ENCODE results near the gene CD80.
"Not testable (repeated sequence)": the region's sequence is repeated elsewhere in the genome, so short reads cannot be mapped to it uniquely, and the experiment has no call there.

CD80 gene, protein sequence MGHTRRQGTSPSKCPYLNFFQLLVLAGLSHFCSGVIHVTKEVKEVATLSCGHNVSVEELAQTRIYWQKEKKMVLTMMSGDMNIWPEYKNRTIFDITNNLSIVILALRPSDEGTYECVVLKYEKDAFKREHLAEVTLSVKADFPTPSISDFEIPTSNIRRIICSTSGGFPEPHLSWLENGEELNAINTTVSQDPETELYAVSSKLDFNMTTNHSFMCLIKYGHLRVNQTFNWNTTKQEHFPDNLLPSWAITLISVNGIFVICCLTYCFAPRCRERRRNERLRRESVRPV

DNA sequence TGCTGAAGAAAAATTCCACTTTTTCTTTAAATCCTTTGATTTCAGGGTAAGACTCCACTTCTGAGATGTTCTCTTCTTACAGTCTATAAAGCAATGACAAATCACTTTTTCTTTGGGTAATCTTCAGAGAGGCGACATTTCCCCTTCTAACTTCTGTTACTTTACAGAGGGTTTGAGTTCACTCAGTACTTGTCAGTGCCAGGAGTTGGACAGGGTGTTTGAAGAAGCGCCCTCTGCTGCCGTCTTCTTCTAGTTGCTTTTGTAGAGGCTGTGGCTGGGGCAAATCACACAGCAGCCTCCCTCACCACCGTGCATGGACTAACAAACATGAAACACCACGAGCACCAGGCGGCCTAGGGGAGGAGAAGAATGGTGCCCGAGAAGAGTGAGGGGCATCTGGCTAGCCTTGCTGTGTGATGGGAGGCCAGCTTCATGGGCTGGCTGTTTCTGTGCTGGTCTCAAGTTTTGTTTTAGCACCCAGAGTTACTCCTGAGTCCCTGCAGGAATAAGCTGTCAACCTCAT lies at the start of gene CD80:
CD80 (minus strand) TSS at position 174 of the 523 bp plus-strand sequence. CDS start 1,886 bp downstream, outside the sequence.
- DNase-seq, result peak; percentile 72 to 78

DNA sequence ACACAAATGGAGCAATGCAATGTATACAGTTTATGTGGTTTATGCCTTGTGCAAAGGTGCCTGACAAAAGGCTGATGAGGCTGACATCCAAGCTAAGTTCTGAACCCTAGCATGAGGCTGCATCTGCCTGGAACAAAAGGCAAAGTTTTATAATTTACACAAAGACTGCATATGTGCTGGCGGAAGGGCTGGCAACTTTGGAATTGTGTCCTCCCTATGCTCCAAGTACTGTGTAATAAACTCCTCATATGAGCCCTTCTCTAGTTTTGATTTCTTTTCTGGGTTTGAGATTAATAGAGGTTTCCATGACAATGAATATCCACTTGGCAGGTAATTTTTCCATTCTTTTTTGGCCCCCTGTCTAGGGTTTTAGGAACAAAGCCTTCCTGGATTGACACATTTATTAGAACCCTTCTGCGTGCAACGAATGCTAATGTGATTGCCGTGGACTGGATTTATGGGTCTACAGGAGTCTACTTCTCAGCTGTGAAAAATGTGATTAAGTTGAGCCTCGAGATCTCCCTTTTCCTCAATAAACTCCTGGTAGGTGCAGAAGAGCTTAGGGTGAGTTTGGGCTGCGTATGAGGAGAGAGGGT lies 49.1 kb upstream of the CD80 start:
- no peak for DNase-seq

- DNase-seq, result no peak
These were observed 45.5 kb upstream of the CD80 start for GRCh38 chr3:119604878-119605277.

DNA sequence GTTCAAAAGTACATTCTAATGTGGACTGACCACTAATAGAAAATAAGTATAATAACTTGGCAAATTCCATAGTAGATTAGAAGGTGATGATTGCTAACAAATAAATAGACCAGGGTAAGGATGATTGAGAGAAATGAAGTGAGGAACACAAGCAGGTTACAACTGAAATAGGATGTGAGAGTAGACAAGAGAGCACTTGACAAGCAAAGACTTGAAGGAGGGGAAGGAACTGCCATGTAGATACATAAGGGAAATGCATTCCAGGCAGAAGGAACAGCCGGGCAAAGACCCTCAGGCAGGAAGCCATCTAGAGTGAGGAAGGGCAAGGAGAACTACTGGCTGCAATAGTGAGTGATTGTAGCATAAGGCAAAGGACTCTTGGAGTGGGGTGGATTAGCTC lies 43.3 kb upstream of the CD80 start:
- DNase-seq, result no peak

DNA sequence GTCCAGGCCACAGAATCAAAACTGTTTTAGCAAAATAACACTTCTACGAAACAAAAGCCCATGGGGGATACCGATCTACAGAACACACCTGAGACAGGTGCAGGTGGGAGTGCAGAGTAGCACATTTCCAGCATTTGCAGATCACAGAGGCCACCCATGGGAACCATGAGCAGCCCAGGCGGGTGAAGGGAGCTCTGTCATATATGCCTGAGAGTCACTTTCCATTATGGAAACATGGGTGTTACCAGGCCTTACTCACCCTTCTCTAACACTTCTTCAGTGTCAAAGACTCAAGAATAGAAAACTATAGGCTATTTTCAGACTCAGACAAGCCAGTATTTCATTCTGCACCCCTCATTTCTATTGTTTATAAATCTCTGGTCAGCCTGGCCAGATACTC lies 41.7 kb upstream of the CD80 start:
- DNase-seq, result peak in 1 of 2 experiments; percentile 24

DNA sequence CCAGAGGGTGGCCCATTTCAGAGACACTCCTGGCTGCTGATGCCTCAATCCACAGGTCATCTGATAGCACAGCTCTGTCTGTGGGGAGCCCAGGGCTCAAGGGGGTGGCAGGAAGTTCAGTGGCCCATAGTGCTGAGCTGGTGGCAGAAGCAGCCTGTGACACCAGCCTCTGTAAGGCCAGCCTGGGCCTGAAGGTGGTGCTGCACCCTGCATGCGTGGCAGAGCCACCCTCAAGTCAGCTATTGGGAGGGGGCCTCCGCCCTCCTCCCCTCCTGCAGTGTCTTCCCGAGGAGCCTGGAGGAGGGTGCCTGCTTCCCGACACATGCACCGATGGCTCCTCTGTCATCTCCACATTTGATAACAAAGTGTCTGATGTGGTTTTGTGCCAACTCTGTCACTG lies 41.3 kb upstream of the CD80 start:
- DNase-seq, result peak; percentile 33 to 53

DNA sequence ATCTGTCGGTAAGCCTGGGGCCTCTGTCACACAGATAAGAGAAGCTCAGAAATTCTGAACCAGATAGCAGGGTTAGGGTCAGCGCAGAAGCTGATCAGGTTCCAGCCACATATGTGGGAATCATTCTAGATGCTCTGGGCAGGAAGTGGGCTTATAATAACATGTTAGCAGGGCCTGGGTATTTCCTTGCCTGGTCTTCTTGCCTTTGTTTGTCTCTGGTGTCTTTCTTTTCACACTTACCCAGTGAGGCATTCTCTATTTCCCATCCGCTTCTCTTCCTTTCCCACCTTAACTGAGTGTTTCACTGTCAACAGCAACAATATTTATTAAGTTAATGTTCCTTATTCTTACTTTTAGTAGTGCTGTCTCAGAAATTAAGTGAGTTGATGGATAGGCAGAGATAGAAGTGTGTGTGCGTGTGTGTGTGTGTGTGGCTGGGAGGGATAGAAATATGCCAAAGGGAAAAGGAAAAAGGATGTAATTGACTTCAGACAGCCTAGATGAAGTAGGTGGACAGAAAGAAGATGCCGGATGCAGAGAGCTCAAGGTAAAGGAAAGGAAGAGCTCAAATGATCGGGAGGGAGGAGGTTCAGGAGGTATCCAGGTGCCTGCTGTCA lies 40.3 kb upstream of the CD80 start:
- no peak for DNase-seq

GRCh38 chr3:119598410-119599098 lies 39.1 kb upstream of the CD80 start:
- DNase-seq, result no peak

- no peak for DNase-seq
These were observed 38.3 kb upstream of the CD80 start, which contains the start of gene PLA1A for GRCh38 chr3:119597548-119598288. Gene PLA1A, plus strand, starts transcription at chr3:119597885. Its CDS starts 29 bp downstream, at chr3:119597914.

DNA sequence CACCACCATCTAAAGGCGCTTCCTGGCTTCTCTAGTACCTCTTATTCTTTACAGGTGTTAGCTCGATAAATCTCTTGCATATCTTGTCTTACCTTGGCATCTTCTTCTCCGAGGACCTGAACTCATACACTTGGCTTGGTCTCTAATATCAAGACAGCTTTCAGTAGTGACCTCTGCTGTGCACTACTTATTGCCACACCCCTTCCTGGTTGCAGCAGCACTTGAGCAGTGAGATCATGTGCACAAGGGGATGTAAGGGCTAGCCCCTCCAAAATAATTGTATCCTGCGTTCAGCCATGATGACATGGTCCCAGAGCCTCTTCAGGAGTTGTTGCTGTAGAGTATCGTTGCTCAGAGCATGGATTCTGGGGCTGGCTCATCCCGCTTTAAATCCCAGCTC lies 37.0 kb upstream of the CD80 start:
- no peak for DNase-seq

DNA sequence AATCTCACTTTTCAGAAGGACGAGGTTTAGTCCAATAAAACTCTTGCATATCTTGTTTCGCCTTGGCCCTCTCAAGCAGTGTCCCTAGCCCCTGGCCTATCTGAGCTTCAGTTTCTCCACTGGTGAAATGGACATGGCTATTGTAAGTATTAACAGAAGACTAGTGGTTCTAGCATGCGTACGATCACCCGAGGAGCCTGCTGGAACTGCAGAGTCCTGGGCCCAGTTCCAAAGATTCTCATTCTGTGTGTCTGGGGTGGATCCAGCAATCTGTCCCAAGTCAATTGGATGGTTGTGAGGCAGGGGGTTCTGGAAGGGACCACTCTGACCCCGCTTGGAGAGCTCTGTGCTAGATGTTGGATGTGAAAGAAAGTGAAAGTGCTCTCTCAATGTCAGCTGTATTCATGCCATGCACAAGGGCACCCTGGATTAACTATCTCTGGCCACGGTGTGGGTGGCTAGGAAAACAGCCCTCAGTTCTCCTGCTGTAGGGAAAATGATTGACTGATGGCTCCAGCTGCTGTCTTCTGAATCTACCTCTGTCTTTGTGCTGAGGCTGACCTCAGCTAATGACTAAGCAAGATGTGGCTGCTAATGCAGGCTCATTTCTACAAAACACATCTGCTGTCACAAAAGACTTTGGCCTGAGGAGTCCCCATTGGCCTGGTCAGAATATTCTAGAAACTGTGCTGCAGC lies 36.4 kb upstream of the CD80 start:
- no peak for DNase-seq

DNA sequence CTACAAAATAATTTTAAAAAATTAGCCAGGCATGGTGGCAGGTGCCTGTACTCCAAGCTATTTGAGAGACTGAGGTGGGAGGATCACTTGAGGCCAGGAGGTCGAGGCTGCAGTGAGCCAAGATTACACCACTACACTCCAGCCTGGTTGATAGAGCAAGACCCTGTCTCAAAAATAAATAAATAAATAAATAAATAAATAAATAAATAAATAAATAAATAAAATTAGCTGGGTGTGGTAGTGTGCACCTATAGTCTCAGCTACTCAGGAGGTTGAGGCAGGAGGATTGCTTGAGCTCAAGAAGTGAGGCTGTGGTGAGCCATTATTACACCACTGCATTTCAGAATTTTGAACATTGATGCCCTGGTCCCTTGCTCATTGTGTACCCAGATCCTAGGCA lies 35.5 kb upstream of the CD80 start:
- not testable (repeated sequence) for DNase-seq

DNA sequence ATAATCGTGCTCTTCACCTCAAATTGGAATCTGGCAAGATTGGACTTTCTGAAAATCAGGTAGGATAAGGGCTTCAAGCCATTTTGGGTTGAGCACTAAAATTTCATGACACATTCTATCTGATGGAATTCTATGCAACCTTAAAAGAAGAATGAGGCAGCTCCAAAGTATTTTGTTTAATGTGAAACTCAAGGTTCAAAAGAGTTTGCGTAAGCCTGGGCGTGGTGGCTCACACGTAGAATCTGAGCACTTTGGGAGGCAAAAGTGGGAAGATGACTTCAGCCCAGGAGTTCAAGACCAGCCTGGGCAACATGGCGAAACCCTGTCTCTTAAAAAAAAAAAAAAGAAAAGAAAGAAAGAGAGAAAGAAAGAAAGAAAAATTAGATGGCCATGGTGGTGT lies 34.7 kb upstream of the CD80 start:
- no peak for DNase-seq

- DNase-seq, result no peak
These were observed 33.4 kb upstream of the CD80 start for GRCh38 chr3:119592861-119593260.

DNA sequence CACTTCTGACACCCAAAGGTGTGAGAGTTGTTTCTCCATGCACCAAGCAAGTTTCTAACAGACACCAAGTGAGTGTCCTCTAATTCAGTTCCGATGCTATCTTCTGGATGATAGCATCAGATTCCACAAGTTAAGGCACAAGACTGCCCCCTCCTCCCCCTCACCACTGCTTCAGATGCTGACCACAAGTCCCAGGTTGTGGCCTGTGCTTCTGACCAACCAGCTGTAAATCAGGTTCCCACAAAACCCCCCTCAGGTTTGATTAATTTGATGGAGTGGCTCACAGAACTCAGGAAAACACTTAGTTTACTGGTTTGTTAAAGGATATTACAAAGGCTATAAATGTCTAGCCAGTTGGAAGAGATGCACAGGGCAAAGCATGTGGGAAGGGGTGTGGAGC lies 31.3 kb upstream of the CD80 start:
- DNase-seq, result no peak

DNA sequence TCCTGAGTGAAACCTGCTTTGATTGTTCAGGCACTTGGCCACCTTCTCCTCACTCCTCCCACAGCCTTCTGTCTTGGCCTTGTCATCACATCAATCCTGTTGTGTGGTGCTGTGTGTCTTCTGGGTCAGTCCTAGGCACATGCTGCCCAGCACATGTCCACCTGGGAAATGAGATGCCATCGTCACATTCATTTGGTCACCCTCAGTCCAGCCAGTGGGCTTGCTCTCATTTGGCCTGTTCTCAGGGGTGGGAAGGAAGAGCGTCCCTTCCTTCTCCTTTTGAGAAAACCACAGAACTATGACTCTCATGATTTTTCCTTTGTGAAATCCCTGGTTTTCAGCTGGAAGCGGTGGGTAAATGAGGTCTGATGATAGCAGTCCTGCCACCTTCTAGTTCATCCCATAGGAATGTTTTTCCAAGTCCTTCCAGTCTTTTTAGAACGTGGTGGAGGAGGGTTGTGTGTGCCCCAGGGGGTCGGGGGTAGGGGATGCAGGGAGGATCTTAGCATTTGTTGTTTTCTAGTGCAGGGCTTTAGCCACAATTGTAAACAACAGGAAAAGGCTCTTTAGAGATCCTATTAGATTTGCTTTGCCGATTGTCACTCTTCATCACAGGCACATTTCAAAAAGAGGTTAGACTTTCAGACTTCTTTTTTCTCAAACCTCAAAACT lies 29.8 kb upstream of the CD80 start:
- DNase-seq, result no peak

GRCh38 chr3:119588112-119588511 lies 28.7 kb upstream of the CD80 start:
- DNase-seq, result peak; percentile 29 to 40

DNA sequence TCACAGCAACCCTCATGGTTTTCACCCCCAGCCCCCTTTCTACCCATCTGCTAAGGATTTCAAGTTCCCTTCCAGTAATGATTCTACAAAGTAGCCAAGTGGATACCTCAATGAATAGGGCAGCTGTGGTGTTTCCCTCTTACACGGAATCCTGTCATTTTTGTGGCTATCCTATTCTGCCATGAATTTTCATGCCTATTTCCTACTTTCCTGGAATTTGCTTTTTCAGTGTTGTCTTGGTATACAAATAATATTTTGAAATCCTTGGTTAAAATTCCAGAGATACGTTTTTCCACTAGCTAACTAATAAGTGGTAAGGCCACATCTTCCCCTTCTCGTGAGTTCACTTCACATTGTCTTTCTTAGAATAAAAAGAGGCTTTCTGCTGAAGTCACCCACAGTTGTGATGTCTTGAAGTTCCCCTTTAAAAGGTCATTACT lies 27.3 kb upstream of the CD80 start:
- DNase-seq, result no peak

DNA sequence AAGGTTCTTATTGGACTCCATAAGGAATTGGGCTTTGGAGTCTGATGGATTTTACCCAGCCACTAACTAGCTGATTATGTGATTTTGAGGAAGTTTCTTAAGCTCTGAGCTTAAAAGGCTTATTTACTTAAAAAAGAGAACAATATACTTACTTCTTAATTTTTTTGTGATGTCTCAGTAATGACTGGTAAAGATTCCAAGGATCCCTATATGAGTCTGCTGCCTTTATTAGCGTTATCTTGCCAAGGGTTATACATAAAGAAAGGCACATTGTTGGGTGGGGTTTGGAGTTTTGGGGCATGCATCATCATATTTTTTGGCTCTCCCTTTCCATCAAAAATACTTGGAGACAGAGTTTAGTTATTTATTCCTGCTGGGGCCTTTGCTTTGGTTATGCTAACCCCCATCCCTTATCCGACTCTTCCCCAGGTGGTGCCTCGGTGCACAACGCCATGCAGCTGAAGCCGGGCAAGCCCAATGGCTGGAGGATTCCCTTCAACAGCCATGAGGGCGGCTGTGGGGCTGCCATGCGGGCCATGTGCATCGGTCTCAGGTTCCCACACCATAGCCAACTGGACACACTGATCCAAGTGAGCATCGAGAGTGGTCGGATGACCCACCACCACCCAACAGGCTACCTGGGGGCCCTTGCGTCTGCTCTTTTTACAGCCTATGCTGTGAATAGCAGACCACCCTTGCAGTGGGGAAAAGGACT lies 26.6 kb upstream of the CD80 start:
- DNase-seq, result no peak

DNA sequence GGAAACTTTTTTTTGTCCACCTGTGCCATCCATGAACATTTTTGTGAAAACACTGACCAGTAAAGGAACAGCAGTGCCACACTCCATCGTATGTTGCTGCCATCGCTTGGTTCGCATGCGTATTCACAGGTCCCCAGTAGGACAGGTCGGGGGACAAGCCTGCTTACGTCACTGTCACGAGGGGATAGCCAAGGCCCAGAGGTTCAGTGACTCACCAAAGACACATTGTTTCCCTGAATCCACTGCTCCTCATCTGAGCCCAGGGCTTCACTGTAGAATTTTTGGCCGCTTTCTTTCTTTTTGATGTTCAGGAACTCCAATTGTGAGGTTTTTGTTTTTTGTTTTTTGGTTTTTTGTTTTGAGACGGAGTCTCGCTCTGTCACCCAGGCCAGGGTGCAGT lies 25.8 kb upstream of the CD80 start:
- DNase-seq, result no peak

- DNase-seq, result peak; percentile 46 to 54
These were observed 22.8 kb upstream of the CD80 start for GRCh38 chr3:119582178-119582577.
